ENCODE measurements around the gene NFS1. TPM values are rescaled to one million over a fixed set of nuclear protein-coding genes. Genes with fewer than 3 reads are reported as not detected.

Gene NFS1
- total RNA-seq, 2 donors from 2014 or later: 17.0 to 30.9 TPM

- peak overlapping the region; percentile 17 for H3K27ac ChIP-seq (ENCODE audit: low read depth, low read length)
- peak overlapping the region; percentile 70 for H3K4me3 Mint-ChIP-seq
- H3K4me1 ChIP-seq (ENCODE audit: control insufficient read depth, insufficient read depth, low read length): no peaks in the 10 kb centered on the region
- no peaks in the 10 kb centered on the region for H3K9me3 ChIP-seq (ENCODE audit: control insufficient read depth, low read length)
- peaks cover 2% of the 10 kb centered on the region for H3K36me3 Mint-ChIP-seq (ENCODE audit: low read depth)
- H3K27ac Mint-ChIP-seq: peak overlapping the region; percentile 89
- H3K27me3 ChIP-seq (ENCODE audit: control insufficient read depth, insufficient read depth, low read length, poor library complexity, severe bottlenecking): peaks cover 10% of the 10 kb centered on the region
- H3K27me3 Mint-ChIP-seq (ENCODE audit: insufficient read depth): peaks cover 24% of the 10 kb centered on the region
- peaks cover 8% of the 10 kb centered on the region for H3K4me1 Mint-ChIP-seq
- no peak overlapping the region for H3K9ac ChIP-seq (ENCODE audit: extremely low read depth, low read length, poor library complexity, severe bottlenecking)
- DNase-seq: peak; percentile 98
- H3K4me3 ChIP-seq (ENCODE audit: low read length): peak overlapping the region; percentile 81
- peaks cover 19% of the 10 kb centered on the region for H3K36me3 ChIP-seq (ENCODE audit: control insufficient read depth, insufficient read depth, low read length)
- H3K9me3 Mint-ChIP-seq: no peaks in the 10 kb centered on the region
- WGBS, 2 experiments (ENCODE audit: insufficient coverage in 1 of 2, insufficient read length in 1 of 2): 7 to 28% methylated on average over 13 to 49 of the region's 49 CpGs
- peak; percentile 85 for TF ChIP-seq CTCF (conservative IDR thresholded peaks at IDR 0.05)
Measured at GRCh38 chr20:35619196-35620095, 79.7 kb downstream of the NFS1 start.

GRCh38 chr20:35618263-35619131 lies 80.7 kb downstream of the NFS1 start:
- WGBS, 2 experiments (ENCODE audit: insufficient coverage in 1 of 2, insufficient read length in 1 of 2): 26 to 33% methylated on average over 18 to 34 of the region's 35 CpGs
- H3K27me3 Mint-ChIP-seq (ENCODE audit: insufficient read depth): peaks cover 32% of the 10 kb centered on the region
- Histone ChIP-seq H3K9me3 (ENCODE audit: control insufficient read depth, low read length) (no peaks in the 10 kb centered on the region), H3K27ac (ENCODE audit: low read depth, low read length) (no peak overlapping the region), H3K27me3 (ENCODE audit: control insufficient read depth, insufficient read depth, low read length, poor library complexity, severe bottlenecking) (peaks cover 10% of the 10 kb centered on the region), H3K36me3 (ENCODE audit: control insufficient read depth, insufficient read depth, low read length) (peaks cover 13% of the 10 kb centered on the region), H3K4me3 (ENCODE audit: low read length) (peak overlapping the region; percentile 81), H3K9ac (ENCODE audit: extremely low read depth, low read length, poor library complexity, severe bottlenecking) (no peak overlapping the region), H3K4me1 (ENCODE audit: control insufficient read depth, insufficient read depth, low read length) (no peaks in the 10 kb centered on the region)
- DNase-seq: peak; percentile 77
- H3K27ac Mint-ChIP-seq: peak overlapping the region; percentile 89
- peak overlapping the region; percentile 70 for H3K4me3 Mint-ChIP-seq
- no peaks in the 10 kb centered on the region for H3K9me3 Mint-ChIP-seq
- no peaks in the 10 kb centered on the region for H3K36me3 Mint-ChIP-seq (ENCODE audit: low read depth)
- H3K4me1 Mint-ChIP-seq: peaks cover 8% of the 10 kb centered on the region
- no peak for TF ChIP-seq CTCF (conservative IDR thresholded peaks at IDR 0.05)

Other genes starting within 250 kb of the NFS1 start
- gene CEP250, start 243.8 kb downstream of the NFS1 start, total RNA-seq: 10 to 100 TPM; 29.8 to 46.5 TPM
- not detected for gene C20orf173, start 169.7 kb downstream of the NFS1 start, total RNA-seq
- 100 to 1,000 TPM; 217 to 230 TPM for gene ERGIC3, start 157.3 kb downstream of the NFS1 start, total RNA-seq
- 1 to 10 TPM; 1.7 to 3.5 TPM for gene SPAG4, start 83.5 kb downstream of the NFS1 start, total RNA-seq
- gene CPNE1, start 34.5 kb downstream of the NFS1 start, total RNA-seq: 100 to 1,000 TPM; 238 to 441 TPM
- gene RBM12, start 34.5 kb downstream of the NFS1 start, total RNA-seq: 100 to 1,000 TPM; 106 to 158 TPM
- 100 to 1,000 TPM; 194 to 243 TPM for gene ROMO1, start 53 bp upstream of the NFS1 start, total RNA-seq
- gene RBM39, start 42.9 kb upstream of the NFS1 start, total RNA-seq: 100 to 1,000 TPM; 276 to 332 TPM
- gene PHF20, start 72.7 kb upstream of the NFS1 start, total RNA-seq: 10 to 100 TPM; 68.1 to 78.8 TPM

Data from endodermal cell (in vitro differentiated cells).